Liver (tissue), 9 donors: Measurements from ENCODE around the gene OLA1. TPM values are rescaled to one million over a fixed set of nuclear protein-coding genes. Genes with fewer than 3 reads are reported as not detected.
A peak's percentile ranks its signal among the peaks of the same experiment; 100 is the strongest.

ENCODE experiments used
- DNase-seq: peaks from one replicate; pipeline ENCODE4 v3.0.0-alpha.2; 2017; ENCODE audit warnings: low spot score
- H3K27ac ChIP-seq, 2 donors: one replicate each; pipeline ENCODE4 v1.7.0; 2013; ENCODE audit warnings: inconsistent platforms in 2 of 2, low read length in 2 of 2, control low read depth in 1 of 2, low read depth in 1 of 2, mild to moderate bottlenecking in 1 of 2
- H3K27me3 ChIP-seq, 4 donors: one replicate each; pipeline versions ENCODE4 v1.6.1 to v1.7.0; 2013; ENCODE audit warnings: low read length in 3 of 4, inconsistent platforms in 1 of 4, mild to moderate bottlenecking in 1 of 4, moderate library complexity in 1 of 4; ENCODE audit not compliant: control insufficient read depth in 4 of 4, insufficient read depth in 4 of 4
- H3K36me3 ChIP-seq, 4 donors: one replicate each; pipeline versions ENCODE4 v1.6.1 to v1.7.0; 2013; ENCODE audit warnings: low read length in 3 of 4, mild to moderate bottlenecking in 3 of 4, low read depth in 1 of 4, moderate library complexity in 1 of 4; ENCODE audit not compliant: control insufficient read depth in 4 of 4, insufficient read depth in 3 of 4
- H3K4me1 ChIP-seq, 4 donors: one replicate each; pipeline versions ENCODE4 v1.6.1 to v1.7.0; 2013; ENCODE audit warnings: low read length in 3 of 4, mild to moderate bottlenecking in 3 of 4, moderate library complexity in 1 of 4; ENCODE audit not compliant: control insufficient read depth in 4 of 4, insufficient read depth in 4 of 4
- H3K4me3 ChIP-seq, 3 donors: one replicate each; pipeline versions ENCODE4 v1.6.1 to v1.7.0; 2013; ENCODE audit warnings: low read length in 3 of 3, control low read depth in 1 of 3, low read depth in 1 of 3, mild to moderate bottlenecking in 1 of 3
- H3K9ac ChIP-seq, 2 donors: one replicate each; pipeline ENCODE4 v1.7.0; 2013; ENCODE audit warnings: low read length in 2 of 2, mild to moderate bottlenecking in 2 of 2, moderate library complexity in 2 of 2, control low read depth in 1 of 2, low read depth in 1 of 2
- H3K9me3 ChIP-seq, 4 donors: one replicate each; pipeline versions ENCODE4 v1.6.1 to v1.7.0; 2013; ENCODE audit warnings: low read length in 3 of 4; ENCODE audit not compliant: control insufficient read depth in 4 of 4
- EGR1 ChIP-seq, 2 donors: IDR thresholded peaks; 2 replicates each; pipeline ENCODE4 v1.6.1; 2016 to 2018; ENCODE audit warnings: antibody characterized with exemption in 2 of 2, low read depth in 2 of 2
- FOXA1 ChIP-seq: IDR thresholded peaks from 2 replicates; pipeline ENCODE4 v1.6.1; 2016; ENCODE audit warnings: antibody characterized with exemption
- FOXA2 ChIP-seq: IDR thresholded peaks from 2 replicates; pipeline ENCODE4 v1.6.1; 2016; ENCODE audit warnings: antibody characterized with exemption
- GABPA ChIP-seq, 2 donors: IDR thresholded peaks in 1 of 2; conservative IDR thresholded peaks in 1 of 2; 2 replicates each; pipeline ENCODE4 v1.6.1; 2016; ENCODE audit warnings: antibody characterized with exemption in 2 of 2, mild to moderate bottlenecking in 1 of 2, moderate library complexity in 1 of 2
- HNF4A ChIP-seq, 2 donors: conservative IDR thresholded peaks; 2 replicates each; pipeline ENCODE4 v1.6.1; 2016; ENCODE audit warnings: antibody characterized with exemption in 2 of 2, mild to moderate bottlenecking in 2 of 2
- HNF4G ChIP-seq: IDR thresholded peaks from 2 replicates; pipeline ENCODE4 v1.6.1; 2016; ENCODE audit warnings: antibody characterized with exemption
- JUND ChIP-seq, 2 donors: IDR thresholded peaks; 2 replicates each; pipeline ENCODE4 v1.6.1; 2016; ENCODE audit warnings: antibody characterized with exemption in 2 of 2
- NR2F2 ChIP-seq: IDR thresholded peaks from 2 replicates; pipeline ENCODE4 v1.6.1; 2016; ENCODE audit warnings: antibody characterized with exemption
- RAD21 ChIP-seq, 2 donors: IDR thresholded peaks; 2 replicates each; pipeline ENCODE4 v1.6.1; 2016; ENCODE audit warnings: antibody characterized with exemption in 2 of 2, mild to moderate bottlenecking in 2 of 2
- RXRA ChIP-seq, 2 donors: IDR thresholded peaks; 2 replicates each; pipeline ENCODE4 v1.6.1; 2017 to 2018; ENCODE audit warnings: antibody characterized with exemption in 2 of 2, mild to moderate bottlenecking in 1 of 2
- SP1 ChIP-seq: IDR thresholded peaks from 2 replicates; pipeline ENCODE4 v1.6.1; 2018; ENCODE audit warnings: antibody characterized with exemption, mild to moderate bottlenecking
- YY1 ChIP-seq: IDR thresholded peaks from 2 replicates; pipeline ENCODE4 v1.6.1; 2016; ENCODE audit warnings: antibody characterized with exemption, mild to moderate bottlenecking
- WGBS: extraction: QIAGEN DNeasy Blood & Tissue Kit; methylation state at CpG from one replicate; pipeline ENCODE4 v1.1.7; 2013; 5-methylcytosine and 5-hydroxymethylcytosine counted together
- polyA plus RNA-seq, 2 donors: library from polyadenylated mRNA; stranded (reverse) in 1 of 2; unstranded in 1 of 2; fragments of 200-250 nt in 1 of 2; fragments of >200 nt in 1 of 2; fragmentation: Nextera tagmentation in 1 of 2; extraction: Ambion mirVana in 1 of 2; gene quantifications; one replicate each; pipeline versions ENCODE4 v1.2.1 to v1.2.3, GENCODE V29; 2013 to 2015
- total RNA-seq, 2 donors: library from RNA; depleted of rRNA; stranded (reverse); fragments of >200 nt; gene quantifications; one replicate each; pipeline ENCODE4 v1.2.3, GENCODE V29; 2014
- TF ChIP-seq, protein P1 (sequence below): IDR thresholded peaks from 2 replicates; pipeline ENCODE4 v1.6.1; 2016; ENCODE audit warnings: antibody characterized with exemption
- TF ChIP-seq, protein P2 (sequence below): IDR thresholded peaks from 2 replicates; pipeline ENCODE4 v1.6.1; 2016; ENCODE audit warnings: antibody characterized with exemption
- TF ChIP-seq, protein P3 (sequence below): fragments of 150-350 bp; IDR thresholded peaks from 2 replicates; pipeline ENCODE4 v1.5.1; 2017; ENCODE audit warnings: improper control_type of control experiment, low read depth, low read length; ENCODE audit not compliant: missing input control
- TF ChIP-seq, protein P4 (sequence below): IDR thresholded peaks from 2 replicates; pipeline ENCODE4 v1.6.1; 2016; ENCODE audit warnings: antibody characterized with exemption, mild to moderate bottlenecking
- TF ChIP-seq, protein P5 (sequence below): IDR thresholded peaks from 2 replicates; pipeline ENCODE4 v1.6.1; 2016; ENCODE audit warnings: antibody characterized with exemption
- donor health status: healthy.
- donor health status: healthy.
- donor health status: healthy.
- donor health status: healthy.
- donor health status: healthy.

OLA1 gene
- total and polyA plus RNA-seq, 4 donors: 23.4 to 38.1 (median 32.3) TPM

DNA sequence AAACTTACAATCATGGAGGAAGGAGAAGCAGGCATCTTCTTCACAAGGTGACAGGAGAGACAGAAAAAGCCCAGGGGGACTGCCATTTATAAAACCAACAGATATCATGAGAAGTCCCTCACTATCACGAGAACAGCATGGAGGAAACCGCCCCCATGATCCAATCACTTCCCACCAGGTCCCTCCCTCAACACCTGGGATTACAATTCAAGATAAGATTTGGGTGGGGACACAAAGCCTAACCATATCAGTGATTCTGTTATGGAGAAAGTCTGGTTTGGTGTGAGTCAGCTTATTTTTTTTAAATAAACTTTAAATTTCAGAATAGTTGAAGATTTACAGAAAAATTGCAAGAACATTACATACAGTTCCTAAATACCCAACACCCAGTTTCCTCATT, 198.4 kb downstream of the OLA1 start:
- H3K9ac ChIP-seq: no peak overlapping the region
- H3K4me3 ChIP-seq: no peak overlapping the region
- no peak for DNase-seq
- H3K9me3 ChIP-seq: no peaks in the 10 kb centered on the region
- peaks cover 0 to 2% (median 0%) of the 10 kb centered on the region in 4 donors for H3K27me3 ChIP-seq
- H3K27ac ChIP-seq: no peak overlapping the region
- no peaks in the 10 kb centered on the region for H3K36me3 ChIP-seq
- 65% methylated on average over 2 of the region's 2 CpGs for WGBS
- no peaks in the 10 kb centered on the region for H3K4me1 ChIP-seq
- no peak for TF ChIP-seq FOXA1
- TF ChIP-seq, protein P1, sequence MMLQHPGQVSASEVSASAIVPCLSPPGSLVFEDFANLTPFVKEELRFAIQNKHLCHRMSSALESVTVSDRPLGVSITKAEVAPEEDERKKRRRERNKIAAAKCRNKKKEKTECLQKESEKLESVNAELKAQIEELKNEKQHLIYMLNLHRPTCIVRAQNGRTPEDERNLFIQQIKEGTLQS: no peak
- no peak for TF ChIP-seq SP1
- TF ChIP-seq GABPA (IDR thresholded peaks at IDR 0.05 in 1 of 2, conservative IDR thresholded peaks at IDR 0.05 in 1 of 2): no peak
- no peak for TF ChIP-seq YY1
- TF ChIP-seq EGR1 (IDR thresholded peaks at IDR 0.05; ENCODE audit: low read depth in 2 of 2): no peak
- TF ChIP-seq RXRA (IDR thresholded peaks at IDR 0.05): no peak
- TF ChIP-seq, protein P2, sequence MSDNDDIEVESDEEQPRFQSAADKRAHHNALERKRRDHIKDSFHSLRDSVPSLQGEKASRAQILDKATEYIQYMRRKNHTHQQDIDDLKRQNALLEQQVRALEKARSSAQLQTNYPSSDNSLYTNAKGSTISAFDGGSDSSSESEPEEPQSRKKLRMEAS: no peak
- no peak for TF ChIP-seq JUND (IDR thresholded peaks at IDR 0.05)
- TF ChIP-seq, protein P3, sequence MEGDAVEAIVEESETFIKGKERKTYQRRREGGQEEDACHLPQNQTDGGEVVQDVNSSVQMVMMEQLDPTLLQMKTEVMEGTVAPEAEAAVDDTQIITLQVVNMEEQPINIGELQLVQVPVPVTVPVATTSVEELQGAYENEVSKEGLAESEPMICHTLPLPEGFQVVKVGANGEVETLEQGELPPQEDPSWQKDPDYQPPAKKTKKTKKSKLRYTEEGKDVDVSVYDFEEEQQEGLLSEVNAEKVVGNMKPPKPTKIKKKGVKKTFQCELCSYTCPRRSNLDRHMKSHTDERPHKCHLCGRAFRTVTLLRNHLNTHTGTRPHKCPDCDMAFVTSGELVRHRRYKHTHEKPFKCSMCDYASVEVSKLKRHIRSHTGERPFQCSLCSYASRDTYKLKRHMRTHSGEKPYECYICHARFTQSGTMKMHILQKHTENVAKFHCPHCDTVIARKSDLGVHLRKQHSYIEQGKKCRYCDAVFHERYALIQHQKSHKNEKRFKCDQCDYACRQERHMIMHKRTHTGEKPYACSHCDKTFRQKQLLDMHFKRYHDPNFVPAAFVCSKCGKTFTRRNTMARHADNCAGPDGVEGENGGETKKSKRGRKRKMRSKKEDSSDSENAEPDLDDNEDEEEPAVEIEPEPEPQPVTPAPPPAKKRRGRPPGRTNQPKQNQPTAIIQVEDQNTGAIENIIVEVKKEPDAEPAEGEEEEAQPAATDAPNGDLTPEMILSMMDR: no peak
- no peak for TF ChIP-seq HNF4A (conservative IDR thresholded peaks at IDR 0.05)
- TF ChIP-seq HNF4G: no peak
- TF ChIP-seq RAD21 (IDR thresholded peaks at IDR 0.05): no peak
- TF ChIP-seq, protein P4, sequence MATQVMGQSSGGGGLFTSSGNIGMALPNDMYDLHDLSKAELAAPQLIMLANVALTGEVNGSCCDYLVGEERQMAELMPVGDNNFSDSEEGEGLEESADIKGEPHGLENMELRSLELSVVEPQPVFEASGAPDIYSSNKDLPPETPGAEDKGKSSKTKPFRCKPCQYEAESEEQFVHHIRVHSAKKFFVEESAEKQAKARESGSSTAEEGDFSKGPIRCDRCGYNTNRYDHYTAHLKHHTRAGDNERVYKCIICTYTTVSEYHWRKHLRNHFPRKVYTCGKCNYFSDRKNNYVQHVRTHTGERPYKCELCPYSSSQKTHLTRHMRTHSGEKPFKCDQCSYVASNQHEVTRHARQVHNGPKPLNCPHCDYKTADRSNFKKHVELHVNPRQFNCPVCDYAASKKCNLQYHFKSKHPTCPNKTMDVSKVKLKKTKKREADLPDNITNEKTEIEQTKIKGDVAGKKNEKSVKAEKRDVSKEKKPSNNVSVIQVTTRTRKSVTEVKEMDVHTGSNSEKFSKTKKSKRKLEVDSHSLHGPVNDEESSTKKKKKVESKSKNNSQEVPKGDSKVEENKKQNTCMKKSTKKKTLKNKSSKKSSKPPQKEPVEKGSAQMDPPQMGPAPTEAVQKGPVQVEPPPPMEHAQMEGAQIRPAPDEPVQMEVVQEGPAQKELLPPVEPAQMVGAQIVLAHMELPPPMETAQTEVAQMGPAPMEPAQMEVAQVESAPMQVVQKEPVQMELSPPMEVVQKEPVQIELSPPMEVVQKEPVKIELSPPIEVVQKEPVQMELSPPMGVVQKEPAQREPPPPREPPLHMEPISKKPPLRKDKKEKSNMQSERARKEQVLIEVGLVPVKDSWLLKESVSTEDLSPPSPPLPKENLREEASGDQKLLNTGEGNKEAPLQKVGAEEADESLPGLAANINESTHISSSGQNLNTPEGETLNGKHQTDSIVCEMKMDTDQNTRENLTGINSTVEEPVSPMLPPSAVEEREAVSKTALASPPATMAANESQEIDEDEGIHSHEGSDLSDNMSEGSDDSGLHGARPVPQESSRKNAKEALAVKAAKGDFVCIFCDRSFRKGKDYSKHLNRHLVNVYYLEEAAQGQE: no peak
- no peak for TF ChIP-seq NR2F2
- TF ChIP-seq FOXA2: no peak
- TF ChIP-seq, protein P5, sequence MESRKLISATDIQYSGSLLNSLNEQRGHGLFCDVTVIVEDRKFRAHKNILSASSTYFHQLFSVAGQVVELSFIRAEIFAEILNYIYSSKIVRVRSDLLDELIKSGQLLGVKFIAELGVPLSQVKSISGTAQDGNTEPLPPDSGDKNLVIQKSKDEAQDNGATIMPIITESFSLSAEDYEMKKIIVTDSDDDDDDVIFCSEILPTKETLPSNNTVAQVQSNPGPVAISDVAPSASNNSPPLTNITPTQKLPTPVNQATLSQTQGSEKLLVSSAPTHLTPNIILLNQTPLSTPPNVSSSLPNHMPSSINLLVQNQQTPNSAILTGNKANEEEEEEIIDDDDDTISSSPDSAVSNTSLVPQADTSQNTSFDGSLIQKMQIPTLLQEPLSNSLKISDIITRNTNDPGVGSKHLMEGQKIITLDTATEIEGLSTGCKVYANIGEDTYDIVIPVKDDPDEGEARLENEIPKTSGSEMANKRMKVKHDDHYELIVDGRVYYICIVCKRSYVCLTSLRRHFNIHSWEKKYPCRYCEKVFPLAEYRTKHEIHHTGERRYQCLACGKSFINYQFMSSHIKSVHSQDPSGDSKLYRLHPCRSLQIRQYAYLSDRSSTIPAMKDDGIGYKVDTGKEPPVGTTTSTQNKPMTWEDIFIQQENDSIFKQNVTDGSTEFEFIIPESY: no peak

DNA sequence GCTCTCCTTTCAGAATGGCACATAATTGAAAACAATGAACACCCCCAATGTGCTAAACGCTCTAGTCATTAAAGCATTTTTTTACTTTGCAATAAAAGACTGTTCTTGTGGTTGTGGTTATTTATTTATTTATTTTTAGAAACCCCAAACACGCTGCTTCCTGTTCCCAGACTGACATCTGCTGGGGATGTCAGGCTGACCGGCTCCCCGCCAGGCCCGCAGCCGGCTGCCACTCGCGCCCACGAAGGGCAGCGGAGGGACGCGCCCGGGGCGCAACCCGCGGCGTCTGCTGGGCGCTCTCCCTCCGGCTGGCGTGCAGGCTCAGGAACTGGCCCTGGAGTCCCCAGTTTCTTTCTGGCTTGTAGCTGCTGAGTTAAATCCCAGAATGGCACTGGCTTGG, 200.1 kb downstream of the OLA1 start:
- peaks cover 0 to 2% (median 0%) of the 10 kb centered on the region in 4 donors for H3K27me3 ChIP-seq
- H3K4me3 ChIP-seq: no peak overlapping the region
- TF ChIP-seq HNF4G: no peak
- TF ChIP-seq, protein P2: no peak
- peak in 1 of 2 donors; percentile 25 for TF ChIP-seq RAD21 (IDR thresholded peaks at IDR 0.05)
- TF ChIP-seq, protein P3: no peak
- no peaks in the 10 kb centered on the region for H3K36me3 ChIP-seq
- DNase-seq: no peak
- H3K4me1 ChIP-seq: no peaks in the 10 kb centered on the region
- H3K9me3 ChIP-seq: no peaks in the 10 kb centered on the region
- H3K9ac ChIP-seq: no peak overlapping the region
- WGBS: 84% methylated on average over 20 of the region's 20 CpGs
- no peak overlapping the region for H3K27ac ChIP-seq
